Esophagus muscularis mucosa (tissue), 4 donors: ENCODE data around the gene FGF14. TPM values are rescaled to one million over a fixed set of nuclear protein-coding genes. Genes with fewer than 3 reads are reported as not detected.
"Not testable (repeated sequence)": the region's sequence is repeated elsewhere in the genome, so short reads cannot be mapped to it uniquely, and the experiment has no call there.

ENCODE experiments used
- DNase-seq: peaks from one replicate; pipeline ENCODE4 v3.0.0-alpha.2; 2017; ENCODE audit errors: extremely low spot score
- H3K27ac ChIP-seq, 4 donors: fragments of 200-600 bp; sonication (generic); replicated peaks in 1 of 4; 1 replicate in 3 of 4; 2 replicates in 1 of 4; pipeline ENCODE4 v1.5.1; 2016 to 2019; ENCODE audit warnings: mild to moderate bottlenecking in 1 of 4
- H3K27me3 ChIP-seq, 4 donors: fragments of 200-600 bp; sonication (generic); one replicate each; pipeline versions ENCODE4 v1.5.1 to v1.6.0; 2016 to 2019
- H3K36me3 ChIP-seq, 4 donors: fragments of 200-600 bp; sonication (generic); one replicate each; pipeline ENCODE4 v1.5.1; 2016 to 2019
- H3K4me1 ChIP-seq, 4 donors: fragments of 200-600 bp; sonication (generic); one replicate each; pipeline ENCODE4 v1.5.1; 2016 to 2019
- H3K4me3 ChIP-seq, 4 donors: fragments of 200-600 bp; sonication (generic); 1 replicate in 2 of 4; 2 replicates in 2 of 4; pipeline ENCODE4 v1.5.1; 2016 to 2019; ENCODE audit warnings: mild to moderate bottlenecking in 4 of 4, moderate library complexity in 1 of 4
- H3K9me3 ChIP-seq, 4 donors: fragments of 200-600 bp; sonication (generic); 1 replicate in 3 of 4; 2 replicates in 1 of 4; pipeline ENCODE4 v1.5.1; 2016 to 2019
- CTCF ChIP-seq, 3 experiments: fragments of 200-600 bp in 2 of 3; fragments of 450-650 bp in 1 of 3; sonication (generic) in 2 of 3; IDR thresholded peaks; one replicate each; pipeline ENCODE4 v1.5.1; 2017 to 2019; ENCODE audit warnings: antibody characterized with exemption in 3 of 3, mild to moderate bottlenecking in 2 of 3, moderate library complexity in 1 of 3
- EP300 ChIP-seq: sonication (generic); formaldehyde crosslinking; IDR thresholded peaks from one replicate; pipeline ENCODE4 v1.6.1; 2017; ENCODE audit warnings: antibody characterized with exemption
- POLR2A ChIP-seq: fragments of 450-650 bp; IDR thresholded peaks from one replicate; pipeline ENCODE4 v1.6.1; 2017; ENCODE audit warnings: antibody characterized with exemption, moderate library complexity, mild to moderate bottlenecking, low read depth
- POLR2AphosphoS5 ChIP-seq, 2 donors: sonication (generic); formaldehyde crosslinking; IDR thresholded peaks; one replicate each; pipeline ENCODE4 v1.6.1; 2017; ENCODE audit warnings: antibody characterized with exemption in 2 of 2
- WGBS: methylation state at CpG from one replicate; pipeline ENCODE4 v1.1.5; 2018; 5-methylcytosine and 5-hydroxymethylcytosine counted together
- intact Hi-C: fragments of 100-400 bp; cut with DNase I; formaldehyde crosslinking; loops from one replicate; pipeline ENCODE4 v1.15.1; 2023
- total RNA-seq, 4 donors: library from RNA; depleted of rRNA; stranded (reverse); fragments of >200 nt; gene quantifications; one replicate each; pipeline versions ENCODE4 v1.1.0 to v1.2.1, GENCODE V29; 2016

The FGF14 gene
- total RNA-seq, 4 donors from 2014 or later, result 0.33 to 2.1 (median 0.87) TPM

- Histone ChIP-seq H3K9me3 (no peaks in the 10 kb centered on the region), H3K4me1 (no peaks in the 10 kb centered on the region), H3K36me3 (no peaks in the 10 kb centered on the region), H3K27ac (no peak overlapping the region), H3K4me3 (no peak overlapping the region), H3K27me3 (no peaks in the 10 kb centered on the region)
- no peak for DNase-seq
- no peak for TF ChIP-seq POLR2AphosphoS5 (IDR thresholded peaks at IDR 0.05)
- TF ChIP-seq EP300, result no peak
- TF ChIP-seq POLR2A, result no peak
- no peak for TF ChIP-seq CTCF (IDR thresholded peaks at IDR 0.05)
- intact Hi-C loops, result loop anchor here (10.0 kb wide), 2 partner anchors 201 to 259 kb away; partner anchors contain the start of gene FGF14
These were observed 256.1 kb downstream of the FGF14 start for GRCh38 chr13:102145750-102146149.

GRCh38 chr13:102142473-102142826 lies 259.4 kb downstream of the FGF14 start:
- no peak for TF ChIP-seq POLR2AphosphoS5 (IDR thresholded peaks at IDR 0.05)
- 83% methylated on average over 1 of the region's 1 CpG for WGBS
- Histone ChIP-seq H3K9me3 (no peaks in the 10 kb centered on the region), H3K36me3 (no peaks in the 10 kb centered on the region), H3K27ac (no peak overlapping the region), H3K27me3 (no peaks in the 10 kb centered on the region), H3K4me3 (no peak overlapping the region), H3K4me1 (no peaks in the 10 kb centered on the region)
- intact Hi-C loops, result loop anchor here (2.0 to 10.0 kb wide), 4 partner anchors 198 to 414 kb away; partner anchors contain the start of gene FGF14
- DNase-seq, result no peak

- Histone ChIP-seq H3K27ac (no peak overlapping the region), H3K36me3 (no peaks in the 10 kb centered on the region), H3K4me1 (no peaks in the 10 kb centered on the region), H3K27me3 (no peaks in the 10 kb centered on the region), H3K4me3 (no peak overlapping the region), H3K9me3 (no peaks in the 10 kb centered on the region)
- DNase-seq, result no peak
- TF ChIP-seq CTCF (IDR thresholded peaks at IDR 0.05), result peak; percentile 59 to 71 (median 66)
- no peak for TF ChIP-seq EP300
- no peak for TF ChIP-seq POLR2A
- no peak for TF ChIP-seq POLR2AphosphoS5 (IDR thresholded peaks at IDR 0.05)
- intact Hi-C loops, result loop anchor here (2.0 to 10.0 kb wide), 4 partner anchors 197 to 415 kb away; partner anchors contain the start of gene FGF14
- 26% methylated on average over 4 of the region's 4 CpGs for WGBS
These were observed 260.0 kb downstream of the FGF14 start for GRCh38 chr13:102141625-102142472.

GRCh38 chr13:102139626-102140025 lies 262.2 kb downstream of the FGF14 start:
- TF ChIP-seq EP300 (no peak), CTCF (IDR thresholded peaks at IDR 0.05) (no peak), POLR2AphosphoS5 (IDR thresholded peaks at IDR 0.05) (no peak), POLR2A (no peak)
- intact Hi-C loops, result loop anchor here (10.0 kb wide), 2 partner anchors 195 to 265 kb away; partner anchors contain the start of gene FGF14
- no peak for DNase-seq

GRCh38 chr13:102138635-102139190 lies 263.1 kb downstream of the FGF14 start:
- Histone ChIP-seq H3K27me3 (no peaks in the 10 kb centered on the region), H3K9me3 (no peaks in the 10 kb centered on the region), H3K36me3 (no peaks in the 10 kb centered on the region), H3K4me3 (no peak overlapping the region), H3K4me1 (no peaks in the 10 kb centered on the region), H3K27ac (no peak overlapping the region)
- WGBS, result 88% methylated on average over 3 of the region's 3 CpGs
- no peak for TF ChIP-seq CTCF (IDR thresholded peaks at IDR 0.05)
- TF ChIP-seq POLR2A, result no peak
- TF ChIP-seq EP300, result no peak
- no peak for TF ChIP-seq POLR2AphosphoS5 (IDR thresholded peaks at IDR 0.05)
- DNase-seq, result no peak
- intact Hi-C loops, result no loop called here

More at GRCh38 chr13:102139626-102140025, 262.2 kb downstream of the FGF14 start:
- Histone ChIP-seq H3K27ac (no peak overlapping the region), H3K36me3 (no peaks in the 10 kb centered on the region), H3K9me3 (no peaks in the 10 kb centered on the region), H3K4me1 (no peaks in the 10 kb centered on the region), H3K27me3 (no peaks in the 10 kb centered on the region), H3K4me3 (no peak overlapping the region)
- WGBS, result 83% methylated on average over 4 of the region's 4 CpGs

GRCh38 chr13:102137904-102138303 lies 263.9 kb downstream of the FGF14 start:
- DNase-seq, intact Hi-C loops, H3K27me3 ChIP-seq, H3K4me3 ChIP-seq, H3K27ac ChIP-seq, H3K36me3 ChIP-seq, H3K9me3 ChIP-seq, H3K4me1 ChIP-seq: not testable (repeated sequence)
- 92% methylated on average over 4 of the region's 4 CpGs for WGBS
